ENCODE data around the gene SLC6A16.
"Not testable (repeated sequence)": the region's sequence is repeated elsewhere in the genome, so short reads cannot be mapped to it uniquely, and the experiment has no call there.

The SLC6A16 gene

GRCh38 chr19:49271080-49271753, 53.8 kb downstream of the SLC6A16 start:
- no peak for DNase-seq (ENCODE audit: low spot score)
- no peak for TF ChIP-seq CTCF (IDR thresholded peaks at IDR 0.05; ENCODE audit: extremely low read depth, missing control alignments)

GRCh38 chr19:49266409-49266808, 58.6 kb downstream of the SLC6A16 start:
- peak; percentile 21 for TF ChIP-seq CTCF (IDR thresholded peaks at IDR 0.05; ENCODE audit: extremely low read depth, missing control alignments)
- DNase-seq (ENCODE audit: low spot score) = not testable (repeated sequence)

- DNase-seq (ENCODE audit: low spot score) = no peak
- TF ChIP-seq CTCF (IDR thresholded peaks at IDR 0.05; ENCODE audit: extremely low read depth, missing control alignments) = no peak
These were observed 60.7 kb downstream of the SLC6A16 start for GRCh38 chr19:49264258-49264657.

GRCh38 chr19:49261602-49262001, 63.4 kb downstream of the SLC6A16 start:
- TF ChIP-seq CTCF (IDR thresholded peaks at IDR 0.05; ENCODE audit: extremely low read depth, missing control alignments) = no peak
- no peak for DNase-seq (ENCODE audit: low spot score)

GRCh38 chr19:49256691-49257090, 68.3 kb downstream of the SLC6A16 start:
- no peak for TF ChIP-seq CTCF (IDR thresholded peaks at IDR 0.05; ENCODE audit: extremely low read depth, missing control alignments)
- no peak for DNase-seq (ENCODE audit: low spot score)

- DNase-seq (ENCODE audit: low spot score) = no peak
- TF ChIP-seq CTCF (IDR thresholded peaks at IDR 0.05; ENCODE audit: extremely low read depth, missing control alignments) = no peak
These were observed 69.3 kb downstream of the SLC6A16 start for GRCh38 chr19:49255674-49256073.

- no peak for DNase-seq (ENCODE audit: low spot score)
- no peak for TF ChIP-seq CTCF (IDR thresholded peaks at IDR 0.05; ENCODE audit: extremely low read depth, missing control alignments)
These were observed 75.1 kb downstream of the SLC6A16 start for GRCh38 chr19:49249933-49250332.

Data from GM20000 (cell line).